ENCODE measurements around the gene PGK1.

DNA sequence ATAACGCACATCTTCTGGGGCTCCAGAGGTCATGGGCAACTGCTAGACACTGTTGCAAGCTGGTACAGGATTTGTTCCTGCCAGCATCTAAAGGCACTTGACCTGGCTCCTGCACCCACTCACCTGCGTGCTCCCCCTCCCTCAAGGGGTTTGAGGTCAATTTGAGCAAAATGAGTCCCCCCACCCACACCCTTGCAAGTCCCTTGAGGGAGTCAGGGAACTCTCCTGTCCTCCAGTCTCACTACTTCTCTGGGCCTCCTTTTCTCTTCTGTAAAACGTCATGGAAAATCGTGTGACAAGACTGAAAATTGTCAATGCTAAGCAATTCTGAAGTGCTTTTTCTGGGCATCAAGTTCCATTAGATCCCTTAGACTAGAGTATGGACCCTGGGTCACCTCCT is 39.9 kb upstream of the PGK1 start:
- TF ChIP-seq, protein P1, sequence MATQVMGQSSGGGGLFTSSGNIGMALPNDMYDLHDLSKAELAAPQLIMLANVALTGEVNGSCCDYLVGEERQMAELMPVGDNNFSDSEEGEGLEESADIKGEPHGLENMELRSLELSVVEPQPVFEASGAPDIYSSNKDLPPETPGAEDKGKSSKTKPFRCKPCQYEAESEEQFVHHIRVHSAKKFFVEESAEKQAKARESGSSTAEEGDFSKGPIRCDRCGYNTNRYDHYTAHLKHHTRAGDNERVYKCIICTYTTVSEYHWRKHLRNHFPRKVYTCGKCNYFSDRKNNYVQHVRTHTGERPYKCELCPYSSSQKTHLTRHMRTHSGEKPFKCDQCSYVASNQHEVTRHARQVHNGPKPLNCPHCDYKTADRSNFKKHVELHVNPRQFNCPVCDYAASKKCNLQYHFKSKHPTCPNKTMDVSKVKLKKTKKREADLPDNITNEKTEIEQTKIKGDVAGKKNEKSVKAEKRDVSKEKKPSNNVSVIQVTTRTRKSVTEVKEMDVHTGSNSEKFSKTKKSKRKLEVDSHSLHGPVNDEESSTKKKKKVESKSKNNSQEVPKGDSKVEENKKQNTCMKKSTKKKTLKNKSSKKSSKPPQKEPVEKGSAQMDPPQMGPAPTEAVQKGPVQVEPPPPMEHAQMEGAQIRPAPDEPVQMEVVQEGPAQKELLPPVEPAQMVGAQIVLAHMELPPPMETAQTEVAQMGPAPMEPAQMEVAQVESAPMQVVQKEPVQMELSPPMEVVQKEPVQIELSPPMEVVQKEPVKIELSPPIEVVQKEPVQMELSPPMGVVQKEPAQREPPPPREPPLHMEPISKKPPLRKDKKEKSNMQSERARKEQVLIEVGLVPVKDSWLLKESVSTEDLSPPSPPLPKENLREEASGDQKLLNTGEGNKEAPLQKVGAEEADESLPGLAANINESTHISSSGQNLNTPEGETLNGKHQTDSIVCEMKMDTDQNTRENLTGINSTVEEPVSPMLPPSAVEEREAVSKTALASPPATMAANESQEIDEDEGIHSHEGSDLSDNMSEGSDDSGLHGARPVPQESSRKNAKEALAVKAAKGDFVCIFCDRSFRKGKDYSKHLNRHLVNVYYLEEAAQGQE (IDR thresholded peaks at IDR 0.05; ENCODE audit: insufficient read depth in 1 of 2, low read depth in 2 of 2, low read length in 2 of 2), result no peak
- TF ChIP-seq POLR2AphosphoS5 (IDR thresholded peaks at IDR 0.05; ENCODE audit: low read depth, low read length), result no peak
- no peak for TF ChIP-seq FOXP2 (optimal IDR thresholded peaks at IDR 0.05; ENCODE audit: borderline replicate concordance, extremely low read depth, extremely low read length, insufficient read depth)
- TF ChIP-seq TAF1 (IDR thresholded peaks at IDR 0.05; ENCODE audit: borderline replicate concordance, insufficient read depth, low read length), result no peak
